Large intestine (tissue), 3 donors: ENCODE results near the gene CNDP1. TPM values are rescaled to one million over a fixed set of nuclear protein-coding genes. Genes with fewer than 3 reads are reported as not detected.

Experiments used
- DNase-seq, 2 donors: peaks; one replicate each; pipeline versions ENCODE4 v3.0.0 to v3.0.0-alpha.2; 2013
- H3K27ac ChIP-seq: one replicate; pipeline ENCODE4 v1.5.1; 2013; ENCODE audit warnings: low read length
- H3K27me3 ChIP-seq: 2 replicates; pipeline ENCODE4 v1.6.1; 2013; ENCODE audit warnings: low read length; ENCODE audit not compliant: control insufficient read depth, insufficient read depth
- H3K36me3 ChIP-seq: 2 replicates; pipeline ENCODE4 v1.6.1; 2013; ENCODE audit warnings: low read length; ENCODE audit not compliant: control insufficient read depth, insufficient read depth
- H3K4me1 ChIP-seq: one replicate; pipeline ENCODE4 v1.6.1; 2013; ENCODE audit warnings: low read length; ENCODE audit not compliant: control insufficient read depth, insufficient read depth
- H3K4me3 ChIP-seq: one replicate; pipeline ENCODE4 v1.5.1; 2013; ENCODE audit warnings: low read length
- H3K9me3 ChIP-seq: one replicate; pipeline ENCODE4 v1.6.1; 2013; ENCODE audit warnings: mild to moderate bottlenecking, low read depth, low read length, moderate library complexity; ENCODE audit not compliant: control insufficient read depth
- WGBS: methylation state at CpG from one replicate; pipeline ENCODE4 v1.1.5; 2013; ENCODE audit warnings: low lambda C conversion rate; ENCODE audit not compliant: insufficient coverage; 5-methylcytosine and 5-hydroxymethylcytosine counted together
- polyA plus RNA-seq: library from polyadenylated mRNA; unstranded; fragments of 120-200 nt; gene quantifications from one replicate; pipeline ENCODE4 v1.2.1, GENCODE V29; 2013

The CNDP1 gene
- polyA plus RNA-seq, 1 donor: 0.27 TPM

DNA sequence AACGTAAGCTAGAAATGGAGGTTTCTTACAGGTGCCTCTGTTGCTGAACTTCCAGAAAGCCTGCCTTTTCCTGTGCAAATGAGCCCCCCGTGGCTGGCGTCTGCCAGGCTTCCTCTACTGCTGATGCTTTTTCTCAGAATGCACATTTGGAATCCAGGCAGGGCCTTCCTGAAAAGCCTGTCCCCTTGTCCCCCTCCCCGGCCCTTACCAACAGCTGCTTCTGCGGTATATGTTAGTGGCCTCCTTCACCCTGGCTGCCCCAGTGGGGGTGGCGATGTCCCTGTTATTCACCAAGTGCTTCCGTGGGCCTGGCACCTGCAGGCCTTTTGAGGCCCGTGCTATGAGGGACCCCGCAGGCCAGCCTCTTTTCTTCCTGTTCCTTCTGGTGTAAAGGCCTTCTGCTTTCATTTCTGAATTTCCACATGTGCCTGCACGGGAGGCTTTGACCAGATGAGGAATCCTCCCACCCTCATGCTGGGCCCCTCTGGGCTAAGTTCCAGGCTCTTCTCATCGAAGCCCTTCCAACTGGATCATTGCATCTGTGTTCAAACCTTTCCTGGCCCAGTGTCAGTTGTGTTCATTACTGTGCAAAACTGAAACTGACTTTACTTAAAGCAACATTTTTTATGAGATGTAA lies 27.7 kb upstream of the CNDP1 start:
- H3K36me3 ChIP-seq: peaks cover 79% of the 10 kb centered on the region
- no peaks in the 10 kb centered on the region for H3K27me3 ChIP-seq
- WGBS: 0% methylated on average over 1 of the region's 11 CpGs
- H3K4me1 ChIP-seq: peaks cover 41% of the 10 kb centered on the region
- no peaks in the 10 kb centered on the region for H3K9me3 ChIP-seq
- peak in 1 of 2 donors; percentile 59 for DNase-seq
- peak overlapping the region; percentile 89 for H3K27ac ChIP-seq
- H3K4me3 ChIP-seq: no peak overlapping the region

DNA sequence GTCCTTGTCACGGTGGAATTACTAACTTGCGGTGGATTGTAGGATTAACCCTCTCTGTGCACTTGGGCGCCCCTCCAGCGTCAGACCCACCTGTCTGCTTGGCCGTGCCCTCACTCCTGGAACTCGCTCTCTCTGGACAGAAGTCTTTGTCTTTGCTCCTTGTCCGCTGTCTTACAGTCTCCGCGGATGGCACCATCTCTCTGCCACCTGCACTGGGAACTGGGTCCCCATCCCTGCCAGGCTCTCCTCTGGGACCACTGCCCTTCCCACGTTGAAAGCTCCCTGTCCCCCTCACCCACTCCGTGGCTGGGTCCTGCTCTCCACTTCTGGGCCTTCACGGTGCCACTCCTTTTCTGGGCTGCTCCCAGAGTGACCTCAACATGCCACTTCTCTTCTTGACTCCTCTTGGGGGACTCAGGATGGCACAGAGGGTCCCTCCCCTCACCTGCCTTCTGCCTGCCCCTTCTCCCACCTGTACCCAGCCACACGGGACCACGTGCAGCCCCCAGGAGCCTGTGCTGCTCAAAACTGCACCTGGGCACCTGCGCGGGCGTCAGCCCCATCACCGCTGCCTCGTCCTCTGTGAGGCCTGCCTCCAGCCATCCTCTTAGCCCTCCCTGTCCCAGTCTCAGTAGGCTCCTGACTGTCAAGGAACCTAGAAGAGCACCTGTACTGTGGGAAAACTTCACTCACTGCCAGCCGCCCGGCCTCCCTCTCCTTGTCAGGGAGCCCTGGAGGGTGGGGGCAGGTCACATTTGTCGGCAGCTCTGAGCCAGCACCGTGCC lies 27.0 kb upstream of the CNDP1 start:
- no peak overlapping the region for H3K4me3 ChIP-seq
- peak overlapping the region; percentile 89 for H3K27ac ChIP-seq
- WGBS: no CpG with 5 or more reads among the region's 23 CpGs
- peaks cover 41% of the 10 kb centered on the region for H3K4me1 ChIP-seq
- no peak for DNase-seq
- H3K27me3 ChIP-seq: no peaks in the 10 kb centered on the region
- H3K9me3 ChIP-seq: no peaks in the 10 kb centered on the region
- H3K36me3 ChIP-seq: peaks cover 80% of the 10 kb centered on the region

DNA sequence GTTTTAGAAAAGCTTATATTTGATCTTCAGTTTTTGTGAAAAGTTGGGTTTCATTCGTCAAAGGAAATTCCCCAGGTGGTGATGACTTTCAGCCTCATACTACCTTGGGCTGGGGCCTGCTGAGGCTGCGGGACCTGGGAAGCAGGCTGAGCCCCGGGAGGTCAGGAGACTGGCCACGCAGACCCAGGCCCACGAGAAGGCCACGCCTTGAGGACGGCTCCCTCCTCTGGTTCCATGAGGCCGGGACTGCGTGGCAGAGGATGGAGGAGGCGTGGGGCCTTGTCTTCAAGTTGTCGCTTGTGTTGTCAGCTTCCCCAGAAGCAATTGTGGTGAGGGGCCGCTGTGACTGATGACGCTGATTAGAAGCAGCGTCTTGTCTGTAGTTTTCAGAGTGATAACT lies 26.4 kb upstream of the CNDP1 start:
- Histone ChIP-seq H3K4me1 (peaks cover 41% of the 10 kb centered on the region), H3K9me3 (no peaks in the 10 kb centered on the region), H3K27ac (peak overlapping the region; percentile 89), H3K36me3 (peaks cover 81% of the 10 kb centered on the region), H3K27me3 (no peaks in the 10 kb centered on the region), H3K4me3 (no peak overlapping the region)
- DNase-seq: no peak
- WGBS: no CpG with 5 or more reads among the region's 14 CpGs

DNA sequence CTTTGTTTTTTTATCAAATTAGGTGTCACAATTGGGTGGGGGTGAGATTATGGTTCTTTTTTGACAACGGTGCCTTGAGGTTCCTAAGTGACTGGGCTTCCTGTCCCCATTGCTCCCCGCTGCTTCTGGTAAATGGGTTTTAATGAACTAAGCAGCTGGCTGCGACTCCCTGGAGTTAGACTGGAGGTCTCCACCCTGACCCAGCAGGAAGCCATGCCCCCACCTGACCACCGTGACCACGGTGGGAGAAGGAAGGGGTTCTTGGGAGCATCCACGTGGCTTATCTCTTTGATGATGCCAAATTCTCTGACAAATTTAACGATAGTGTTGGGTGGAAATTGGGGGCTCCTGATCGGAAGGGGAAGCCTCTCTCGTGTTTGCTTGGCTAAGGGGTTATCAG lies 25.9 kb upstream of the CNDP1 start:
- Histone ChIP-seq H3K4me3 (no peak overlapping the region), H3K27me3 (no peaks in the 10 kb centered on the region), H3K27ac (peak overlapping the region; percentile 89), H3K9me3 (no peaks in the 10 kb centered on the region), H3K36me3 (peaks cover 81% of the 10 kb centered on the region), H3K4me1 (peaks cover 41% of the 10 kb centered on the region)
- DNase-seq: no peak
- no CpG with 5 or more reads among the region's 9 CpGs for WGBS

DNA sequence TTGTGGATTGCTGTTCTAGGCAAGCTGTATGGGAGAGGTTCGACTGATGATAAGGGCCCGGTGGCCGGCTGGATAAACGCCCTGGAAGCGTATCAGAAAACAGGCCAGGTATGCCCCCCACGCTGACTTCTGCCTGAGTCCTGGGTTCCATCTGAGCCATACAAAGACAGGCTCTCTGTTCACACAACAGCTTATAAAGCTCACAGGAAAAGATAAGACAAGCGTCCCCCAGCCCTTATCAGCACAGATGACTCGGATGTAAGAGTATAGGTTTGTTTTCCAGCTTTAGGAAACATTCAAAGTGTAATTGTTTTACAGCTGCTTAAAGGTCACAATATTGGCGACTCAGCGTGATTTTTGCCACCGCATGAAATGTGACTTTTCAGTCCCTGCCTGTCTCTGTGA lies 25.5 kb upstream of the CNDP1 start:
- H3K36me3 ChIP-seq: peaks cover 83% of the 10 kb centered on the region

DNA sequence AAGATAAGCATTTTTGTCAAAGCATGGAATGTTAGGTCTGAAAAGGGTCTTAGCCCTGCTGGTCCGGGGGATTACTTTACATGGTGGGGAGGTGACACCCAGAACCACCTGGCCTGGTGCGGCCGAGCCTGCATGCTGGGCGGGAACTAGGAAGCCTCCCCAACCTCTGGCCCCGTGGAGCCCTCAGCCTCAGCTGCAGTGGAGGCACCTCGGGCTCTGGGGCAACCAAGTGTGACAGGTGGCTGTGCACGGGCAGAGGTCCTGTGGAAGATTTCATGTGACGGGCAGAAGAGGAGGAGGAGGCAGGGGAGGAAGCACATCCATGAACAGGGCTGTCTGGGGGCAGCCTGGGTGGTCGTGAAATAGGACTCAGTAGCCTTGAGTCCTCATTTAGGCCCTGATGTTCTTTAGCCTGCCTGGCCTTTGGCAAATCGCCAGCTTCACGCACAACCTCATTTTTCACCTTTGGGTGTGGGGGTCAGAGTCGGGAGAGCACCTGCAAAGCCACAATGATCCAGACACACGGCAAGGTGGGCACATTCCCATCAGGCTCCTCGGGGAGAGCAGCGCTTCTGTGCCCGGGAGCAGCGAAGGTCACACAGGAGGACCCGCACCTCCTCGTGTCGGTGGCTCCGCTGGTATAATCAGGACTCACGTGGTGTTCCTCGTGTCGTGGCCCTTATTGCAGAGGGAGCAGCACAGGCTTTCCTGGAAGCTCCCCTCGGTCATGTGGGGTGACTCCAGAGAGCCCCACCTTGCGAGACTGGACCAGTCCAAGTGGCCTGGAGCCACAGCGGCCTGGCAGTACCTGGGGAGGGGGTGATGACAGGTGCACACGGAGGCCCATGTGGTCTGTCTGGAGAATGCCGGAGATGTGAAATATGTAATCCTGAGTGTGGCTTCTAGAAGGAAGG lies 24.2 kb upstream of the CNDP1 start:
- H3K9me3 ChIP-seq: no peaks in the 10 kb centered on the region
- no peak overlapping the region for H3K4me3 ChIP-seq
- peaks cover 83% of the 10 kb centered on the region for H3K36me3 ChIP-seq
- H3K27me3 ChIP-seq: no peaks in the 10 kb centered on the region
- H3K27ac ChIP-seq: peak overlapping the region; percentile 79
- no peak for DNase-seq
- WGBS: no CpG with 5 or more reads among the region's 29 CpGs
- peaks cover 41% of the 10 kb centered on the region for H3K4me1 ChIP-seq

More for the DNA sequence above, 25.5 kb upstream of the CNDP1 start:
- 40% methylated on average over 1 of the region's 11 CpGs for WGBS
- H3K9me3 ChIP-seq: no peaks in the 10 kb centered on the region
- H3K27ac ChIP-seq: peak overlapping the region; percentile 89
- DNase-seq: peak; percentile 88 to 95
- no peaks in the 10 kb centered on the region for H3K27me3 ChIP-seq
- no peak overlapping the region for H3K4me3 ChIP-seq
- H3K4me1 ChIP-seq: peaks cover 41% of the 10 kb centered on the region

DNA sequence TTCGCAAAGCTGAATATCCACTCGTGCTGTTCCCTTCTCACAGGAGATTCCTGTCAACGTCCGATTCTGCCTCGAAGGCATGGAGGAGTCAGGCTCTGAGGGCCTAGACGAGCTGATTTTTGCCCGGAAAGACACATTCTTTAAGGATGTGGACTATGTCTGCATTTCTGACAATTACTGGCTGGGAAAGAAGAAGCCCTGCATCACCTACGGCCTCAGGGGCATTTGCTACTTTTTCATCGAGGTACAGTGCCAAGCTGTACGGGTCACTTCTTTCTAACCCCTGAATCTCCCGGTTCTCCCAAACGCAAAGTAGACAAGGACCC lies 23.6 kb upstream of the CNDP1 start:
- WGBS: no CpG with 5 or more reads among the region's 12 CpGs
- H3K9me3 ChIP-seq: no peaks in the 10 kb centered on the region
- no peaks in the 10 kb centered on the region for H3K27me3 ChIP-seq
- H3K36me3 ChIP-seq: peaks cover 88% of the 10 kb centered on the region
- no peak overlapping the region for H3K27ac ChIP-seq
- H3K4me3 ChIP-seq: no peak overlapping the region
- peaks cover 41% of the 10 kb centered on the region for H3K4me1 ChIP-seq
- DNase-seq: no peak

DNA sequence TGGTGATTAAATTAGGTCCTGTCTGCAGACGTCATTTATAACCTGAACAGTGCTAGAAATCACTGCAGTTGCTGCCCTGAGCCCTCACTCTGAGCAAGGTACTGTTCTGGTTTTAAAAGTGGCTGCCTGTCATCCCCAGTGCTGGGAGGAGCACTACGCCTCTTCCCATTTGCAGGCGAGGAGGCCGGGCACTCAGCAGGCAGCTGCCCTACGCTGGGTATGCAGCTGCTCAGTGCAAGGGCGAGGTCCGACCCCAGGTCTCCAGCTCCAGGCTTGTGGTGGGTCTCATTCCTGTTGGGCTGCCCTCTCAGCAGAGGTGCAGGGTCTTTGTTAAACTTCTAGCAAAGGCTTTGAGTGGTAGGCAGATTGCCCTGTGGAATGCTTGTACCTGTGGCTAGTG lies 22.5 kb upstream of the CNDP1 start:
- Histone ChIP-seq H3K9me3 (peaks cover under 1% of the 10 kb centered on the region), H3K27me3 (no peaks in the 10 kb centered on the region), H3K36me3 (peaks cover 89% of the 10 kb centered on the region), H3K4me1 (peaks cover 42% of the 10 kb centered on the region), H3K27ac (no peak overlapping the region), H3K4me3 (no peak overlapping the region)
- DNase-seq: no peak
- WGBS: no CpG with 5 or more reads among the region's 7 CpGs

DNA sequence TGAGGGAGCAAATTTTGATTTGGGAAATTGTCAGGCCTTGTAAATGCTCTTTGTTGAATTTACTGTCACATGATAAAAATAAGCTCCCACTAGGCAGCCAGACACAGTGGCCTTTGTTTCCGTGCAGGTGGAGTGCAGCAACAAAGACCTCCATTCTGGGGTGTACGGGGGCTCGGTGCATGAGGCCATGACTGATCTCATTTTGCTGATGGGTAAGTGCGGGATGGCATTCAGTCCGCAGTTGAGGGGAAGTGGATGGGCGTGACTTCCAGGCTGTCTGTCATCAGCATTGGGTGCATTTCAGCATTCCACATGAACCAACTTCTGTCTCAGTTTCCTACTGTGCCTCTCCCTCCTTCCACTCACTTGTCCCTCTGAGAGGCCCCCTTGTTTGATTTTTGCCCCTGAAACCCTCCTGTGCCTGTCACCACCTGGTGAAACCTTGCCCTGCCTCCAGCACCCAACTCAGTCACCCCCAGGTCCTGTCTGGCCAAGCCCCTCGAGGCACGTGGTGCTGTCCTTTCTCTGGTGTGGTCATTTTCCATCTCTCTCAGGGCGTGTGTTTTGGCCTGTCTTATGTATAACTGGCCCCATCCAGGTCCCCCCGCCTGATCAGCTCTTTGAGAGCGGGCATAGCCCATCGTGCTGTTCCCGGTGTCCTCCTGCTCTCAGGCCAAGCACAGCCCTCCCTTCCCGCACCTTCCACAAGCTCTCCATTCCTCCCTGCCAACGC lies 21.8 kb upstream of the CNDP1 start:
- 100% methylated on average over 1 of the region's 15 CpGs for WGBS

More for the DNA sequence above, 21.8 kb upstream of the CNDP1 start:
- Histone ChIP-seq H3K27ac (no peak overlapping the region), H3K9me3 (peaks cover 4% of the 10 kb centered on the region), H3K4me1 (peaks cover 42% of the 10 kb centered on the region), H3K4me3 (no peak overlapping the region), H3K27me3 (no peaks in the 10 kb centered on the region), H3K36me3 (peaks cover 90% of the 10 kb centered on the region)
- no peak for DNase-seq
